T-helper 17 cell (primary cell): ENCODE measurements around the gene LCN12. TPM values are rescaled to one million over a fixed set of nuclear protein-coding genes. Genes with fewer than 3 reads are reported as not detected.
A peak's percentile ranks its signal among the peaks of the same experiment; 100 is the strongest.

Experiments used
- ATAC-seq: fragments of 150-1000 bp; cut with Tn5 transposase; 2 replicates; pipeline ENCODE4 v1.10.0; 2021; ENCODE audit warnings: mild to moderate bottlenecking, moderate library complexity
- DNase-seq, 3 donors: peaks; one replicate each; pipeline versions ENCODE4 v3.0.0 to v3.0.0-alpha.2; 2020 to 2021
- H3K9me3 ChIP-seq: one replicate; pipeline ENCODE4 v1.7.0; 2013; ENCODE audit warnings: low read length, mild to moderate bottlenecking; ENCODE audit not compliant: control insufficient read depth, poor library complexity, severe bottlenecking
- H3K27ac Mint-ChIP-seq: one replicate; pipeline ENCODE4 v1.8.0; 2022; ENCODE audit warnings: mild to moderate bottlenecking, moderate library complexity, mixed read lengths
- H3K27me3 Mint-ChIP-seq: one replicate; pipeline ENCODE4 v1.8.0; 2022; ENCODE audit warnings: mixed read lengths
- H3K36me3 Mint-ChIP-seq: one replicate; pipeline ENCODE4 v1.8.0; 2022; ENCODE audit warnings: low read depth, mixed read lengths
- H3K4me1 Mint-ChIP-seq: one replicate; pipeline ENCODE4 v1.8.0; 2022; ENCODE audit warnings: mild to moderate bottlenecking, mixed read lengths
- H3K4me3 Mint-ChIP-seq: one replicate; pipeline ENCODE4 v1.8.0; 2022; ENCODE audit warnings: mild to moderate bottlenecking, moderate library complexity, mixed read lengths
- total RNA-seq, 4 donors: library from RNA in 2 of 4; stranded (reverse) in 2 of 4; gene quantifications; one replicate each; pipeline ENCODE4 v1.2.3 and lab custom pipeline; 2022 to 2026

Gene LCN12
- total RNA-seq, 2 donors from 2014 or later = 2.6 to 4.2 TPM

DNA sequence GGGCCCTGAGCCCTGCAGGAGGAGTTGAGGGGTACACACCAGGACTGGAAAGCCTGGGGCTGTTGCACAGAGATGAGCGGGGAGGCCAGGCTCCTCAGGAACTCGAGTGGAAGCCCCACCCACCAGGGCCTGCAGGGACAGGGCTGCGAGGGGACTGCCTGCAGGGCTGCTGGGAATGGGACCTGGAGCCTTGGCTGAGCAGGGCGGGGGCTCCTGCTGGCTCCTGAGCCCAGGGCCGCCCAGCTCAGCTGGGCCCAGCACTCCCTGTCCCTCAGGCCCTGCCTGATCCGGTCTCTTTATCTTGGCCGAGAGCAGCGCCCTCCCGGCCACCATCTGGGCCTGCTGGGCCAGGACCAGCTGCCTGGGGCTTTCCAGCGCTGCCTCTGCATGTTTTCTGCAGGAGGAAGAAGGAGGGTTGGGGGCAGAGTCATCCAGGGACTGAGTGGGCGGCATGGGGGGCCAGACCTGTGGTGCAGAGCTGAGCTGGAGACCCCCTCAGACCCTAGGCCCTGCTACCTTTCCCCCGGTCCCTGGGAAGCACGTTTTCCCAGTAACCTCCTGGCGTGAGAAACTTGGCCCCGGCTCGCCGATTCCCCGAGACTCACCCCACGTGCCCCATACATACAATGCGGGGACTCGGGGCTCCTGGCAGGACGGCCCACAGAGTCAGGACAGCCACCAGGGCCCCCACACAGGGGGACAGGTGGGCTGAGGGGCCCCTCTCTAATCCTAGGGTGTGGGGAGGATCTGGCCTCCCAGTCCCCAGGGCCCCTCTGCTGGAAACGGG is 9.4 kb downstream of the LCN12 start:
- H3K4me1 Mint-ChIP-seq = peaks cover 46% of the 10 kb centered on the region
- no peaks in the 10 kb centered on the region for H3K36me3 Mint-ChIP-seq
- ATAC-seq (no peak), DNase-seq (no peak)
- H3K27me3 Mint-ChIP-seq = no peaks in the 10 kb centered on the region
- H3K4me3 Mint-ChIP-seq = peak overlapping the region; percentile 50
- H3K27ac Mint-ChIP-seq = no peak overlapping the region
- no peaks in the 10 kb centered on the region for H3K9me3 ChIP-seq

GRCh38 chr9:136962163-136962562 is 10.1 kb downstream of the LCN12 start:
- no peaks in the 10 kb centered on the region for H3K9me3 ChIP-seq
- Mint-ChIP-seq H3K4me1 (peaks cover 46% of the 10 kb centered on the region), H3K4me3 (no peak overlapping the region), H3K27ac (no peak overlapping the region), H3K27me3 (no peaks in the 10 kb centered on the region), H3K36me3 (no peaks in the 10 kb centered on the region)
- no peak for ATAC-seq
- DNase-seq = no peak

- ATAC-seq (no peak), DNase-seq (no peak)
- no peaks in the 10 kb centered on the region for H3K27me3 Mint-ChIP-seq
- no peaks in the 10 kb centered on the region for H3K9me3 ChIP-seq
- peaks cover 48% of the 10 kb centered on the region for H3K4me1 Mint-ChIP-seq
- H3K4me3 Mint-ChIP-seq = peak overlapping the region; percentile 61
- no peaks in the 10 kb centered on the region for H3K36me3 Mint-ChIP-seq
- peak overlapping the region; percentile 45 for H3K27ac Mint-ChIP-seq
Observed at GRCh38 chr9:136962701-136963248, 10.7 kb downstream of the LCN12 start.

- DNase-seq (no peak), ATAC-seq (no peak)
- Mint-ChIP-seq H3K4me1 (peaks cover 46% of the 10 kb centered on the region), H3K4me3 (peak overlapping the region; percentile 19), H3K36me3 (no peaks in the 10 kb centered on the region), H3K27me3 (no peaks in the 10 kb centered on the region), H3K27ac (peak overlapping the region; percentile 45)
- H3K9me3 ChIP-seq = no peaks in the 10 kb centered on the region
Observed at GRCh38 chr9:136963341-136963740, 11.3 kb downstream of the LCN12 start.

- Mint-ChIP-seq H3K36me3 (no peaks in the 10 kb centered on the region), H3K4me1 (peaks cover 42% of the 10 kb centered on the region)
- ATAC-seq = no peak
Observed at GRCh38 chr9:136963751-136964150, 11.7 kb downstream of the LCN12 start.

GRCh38 chr9:136964171-136964689 is 12.2 kb downstream of the LCN12 start:
- no peak for ATAC-seq
- no peaks in the 10 kb centered on the region for H3K9me3 ChIP-seq
- Mint-ChIP-seq H3K27ac (no peak overlapping the region), H3K4me1 (peaks cover 37% of the 10 kb centered on the region), H3K27me3 (no peaks in the 10 kb centered on the region), H3K36me3 (no peaks in the 10 kb centered on the region), H3K4me3 (peak overlapping the region; percentile 73)
- no peak for DNase-seq

More at GRCh38 chr9:136963751-136964150, 11.7 kb downstream of the LCN12 start:
- Mint-ChIP-seq H3K27ac (no peak overlapping the region), H3K27me3 (no peaks in the 10 kb centered on the region), H3K4me3 (no peak overlapping the region)
- no peaks in the 10 kb centered on the region for H3K9me3 ChIP-seq
- no peak for DNase-seq

DNA sequence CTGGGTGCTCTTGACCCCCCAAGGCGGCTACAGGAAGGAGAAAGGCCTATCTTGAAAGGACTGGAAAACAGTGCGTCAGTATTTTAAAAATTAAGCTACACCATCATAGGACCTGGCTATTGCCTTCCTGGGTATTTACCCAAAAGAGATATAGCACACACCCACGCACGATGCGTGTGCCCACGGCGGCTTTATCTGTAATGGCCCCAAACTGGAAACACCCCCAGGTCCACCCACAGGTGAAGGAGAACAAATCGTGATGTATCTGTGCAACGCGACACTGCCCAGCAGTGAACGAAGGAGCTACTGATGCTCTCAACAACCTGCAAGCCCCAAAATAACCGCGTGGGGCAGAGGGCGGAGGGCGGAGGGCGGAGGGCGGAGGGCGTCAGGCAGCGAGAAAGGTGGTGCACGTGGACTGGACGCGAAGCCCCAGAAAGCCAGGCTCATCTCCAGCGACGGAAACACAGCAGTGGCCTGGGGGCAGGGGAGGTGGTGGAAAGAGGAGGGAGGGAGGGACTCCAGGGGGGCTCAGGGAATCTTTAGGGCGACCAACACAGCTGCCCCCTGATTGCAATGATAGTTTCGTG is 12.9 kb downstream of the LCN12 start:
- H3K27ac Mint-ChIP-seq = no peak overlapping the region
- peaks cover 36% of the 10 kb centered on the region for H3K4me1 Mint-ChIP-seq
- H3K9me3 ChIP-seq = no peaks in the 10 kb centered on the region
- no peak for ATAC-seq
- peak overlapping the region; percentile 73 for H3K4me3 Mint-ChIP-seq
- H3K27me3 Mint-ChIP-seq = no peaks in the 10 kb centered on the region
- DNase-seq = no peak
- no peaks in the 10 kb centered on the region for H3K36me3 Mint-ChIP-seq

DNA sequence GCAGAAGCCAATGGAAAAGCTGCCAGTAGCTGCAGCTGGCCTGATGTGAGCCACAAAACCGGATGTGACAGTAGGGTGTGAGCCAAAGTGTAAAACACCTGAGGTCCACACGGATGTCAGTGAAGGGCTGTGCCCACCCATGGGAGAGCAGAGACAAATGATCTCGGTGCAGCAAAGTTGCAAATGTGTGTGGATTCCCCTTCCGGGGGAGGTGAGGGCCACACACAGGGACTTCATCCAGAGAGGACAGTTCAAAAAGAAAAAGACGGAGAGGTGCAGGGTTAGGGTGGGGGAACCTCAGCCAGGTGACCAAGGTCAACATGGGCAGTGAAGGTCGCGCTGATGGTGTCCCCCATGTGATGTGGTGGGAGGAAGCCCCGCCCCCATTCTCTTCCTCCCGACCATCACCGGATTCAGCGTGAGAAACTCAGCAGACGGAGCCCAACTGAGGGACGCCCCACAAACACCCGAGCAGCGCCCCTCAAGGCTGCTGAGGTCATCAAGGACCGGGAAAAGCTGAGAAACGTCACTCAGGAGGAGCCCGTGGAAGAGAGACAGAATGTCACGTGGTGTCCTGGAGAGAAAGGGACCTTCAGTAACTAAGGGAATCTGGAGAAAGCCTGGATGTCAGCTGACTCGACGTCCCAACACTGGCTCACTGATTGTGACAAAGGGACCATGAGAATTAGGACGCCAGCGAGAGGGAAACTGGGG is 13.9 kb downstream of the LCN12 start:
- Mint-ChIP-seq H3K4me3 (peak overlapping the region; percentile 86), H3K4me1 (peaks cover 28% of the 10 kb centered on the region), H3K36me3 (no peaks in the 10 kb centered on the region), H3K27ac (peak overlapping the region; percentile 93), H3K27me3 (no peaks in the 10 kb centered on the region)
- H3K9me3 ChIP-seq = no peaks in the 10 kb centered on the region
- DNase-seq (no peak), ATAC-seq (peak; percentile 57)

GRCh38 chr9:136968333-136969127 is 16.5 kb downstream of the LCN12 start:
- no peaks in the 10 kb centered on the region for H3K9me3 ChIP-seq
- ATAC-seq (no peak), DNase-seq (no peak)
- Mint-ChIP-seq H3K4me1 (peaks cover 20% of the 10 kb centered on the region), H3K36me3 (no peaks in the 10 kb centered on the region), H3K27ac (no peak overlapping the region), H3K4me3 (no peak overlapping the region), H3K27me3 (no peaks in the 10 kb centered on the region)

DNA sequence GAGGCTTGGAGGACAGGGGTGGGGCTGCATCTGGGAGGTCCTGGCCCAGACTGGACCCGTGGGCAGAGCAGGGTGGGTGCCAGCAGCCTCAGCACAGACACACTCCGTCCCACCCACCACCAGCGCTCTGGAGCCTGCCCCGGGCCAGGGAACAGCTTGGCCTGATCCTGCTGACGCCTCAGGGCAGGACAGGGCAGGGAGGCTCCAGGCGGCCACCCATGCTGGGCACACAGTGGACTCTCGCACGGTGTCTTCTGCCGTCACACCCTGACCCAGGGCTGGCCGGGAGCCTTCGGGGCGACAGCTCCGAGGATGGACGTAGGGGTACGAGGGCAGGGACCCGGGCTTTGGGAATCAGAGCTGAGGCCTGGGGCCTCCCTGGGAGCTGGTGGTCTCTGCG is 17.1 kb downstream of the LCN12 start:
- DNase-seq = no peak
- no peaks in the 10 kb centered on the region for H3K9me3 ChIP-seq
- peaks cover 23% of the 10 kb centered on the region for H3K4me1 Mint-ChIP-seq
- no peak overlapping the region for H3K27ac Mint-ChIP-seq
- H3K36me3 Mint-ChIP-seq = no peaks in the 10 kb centered on the region
- H3K4me3 Mint-ChIP-seq = no peak overlapping the region
- no peaks in the 10 kb centered on the region for H3K27me3 Mint-ChIP-seq
- ATAC-seq = no peak

GRCh38 chr9:136969774-136970173 is 17.7 kb downstream of the LCN12 start:
- ATAC-seq = no peak
- H3K27ac Mint-ChIP-seq = no peak overlapping the region
- peaks cover 21% of the 10 kb centered on the region for H3K4me1 Mint-ChIP-seq
- no peaks in the 10 kb centered on the region for H3K36me3 Mint-ChIP-seq
- H3K4me3 Mint-ChIP-seq = no peak overlapping the region
- no peaks in the 10 kb centered on the region for H3K27me3 Mint-ChIP-seq
- H3K9me3 ChIP-seq = no peaks in the 10 kb centered on the region
- no peak for DNase-seq

GRCh38 chr9:136970361-136970760 is 18.3 kb downstream of the LCN12 start:
- H3K9me3 ChIP-seq = no peaks in the 10 kb centered on the region
- H3K4me1 Mint-ChIP-seq = peaks cover 26% of the 10 kb centered on the region
- no peaks in the 10 kb centered on the region for H3K27me3 Mint-ChIP-seq
- no peak overlapping the region for H3K27ac Mint-ChIP-seq
- H3K4me3 Mint-ChIP-seq = no peak overlapping the region
- no peaks in the 10 kb centered on the region for H3K36me3 Mint-ChIP-seq
- ATAC-seq (no peak), DNase-seq (no peak)
